HG03025 (cell line): Measurements from ENCODE around the gene INSC.

Source experiments
- ATAC-seq: cut with Tn5 transposase; IDR thresholded peaks from one replicate; pipeline ENCODE4 v1.9.1; 2021; ENCODE audit warnings: mild to moderate bottlenecking, moderate library complexity; ENCODE audit not compliant: unreplicated experiment, low FRiP score

The INSC gene

GRCh38 chr11:15145615-15146014 is 30.9 kb downstream of the INSC start:
- ATAC-seq: no peak

- ATAC-seq: no peak
Measured at GRCh38 chr11:15146271-15147003, 31.7 kb downstream of the INSC start.

GRCh38 chr11:15148169-15148568 is 33.4 kb downstream of the INSC start:
- ATAC-seq: no peak

- ATAC-seq: no peak
Measured at GRCh38 chr11:15149050-15149449, 34.3 kb downstream of the INSC start.

DNA sequence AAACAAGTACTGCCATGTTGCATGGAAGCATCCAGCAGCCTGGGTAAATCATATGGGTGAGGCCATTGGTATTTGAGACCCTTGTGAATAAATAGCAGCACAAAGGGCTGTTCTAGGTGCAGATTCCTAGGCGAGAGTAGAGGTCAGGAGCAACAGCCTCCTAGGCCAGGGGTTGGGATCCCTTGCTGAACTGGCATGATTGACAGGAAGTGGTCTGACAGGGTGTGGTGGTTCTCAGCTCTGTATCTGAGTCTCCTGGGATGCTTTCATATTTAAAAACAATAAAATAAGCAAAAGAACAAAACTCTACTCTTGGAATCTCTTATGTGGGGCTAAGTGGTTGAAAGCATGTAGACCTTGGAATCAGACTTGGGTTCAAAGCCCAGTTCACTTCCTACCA is 35.8 kb downstream of the INSC start:
- ATAC-seq: no peak

DNA sequence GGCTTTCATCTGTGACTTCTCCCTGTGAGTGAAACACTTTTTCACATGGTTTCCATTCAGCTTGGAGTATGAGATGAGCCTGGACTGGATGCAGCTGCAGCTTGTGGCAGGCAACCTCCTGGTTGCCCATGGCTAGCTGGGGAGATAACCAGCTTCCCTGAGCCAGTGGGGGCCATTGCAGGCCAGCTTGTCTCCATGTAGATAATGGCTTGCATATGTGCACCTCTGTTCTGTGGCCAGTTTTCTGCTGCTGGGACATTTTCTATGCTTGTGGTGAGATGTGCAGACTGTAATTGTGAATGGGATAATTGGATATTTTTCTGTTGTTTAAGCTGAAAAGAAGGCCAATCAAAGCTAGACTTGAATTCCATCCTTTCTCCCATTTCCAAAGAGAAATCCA is 38.5 kb downstream of the INSC start:
- no peak for ATAC-seq

DNA sequence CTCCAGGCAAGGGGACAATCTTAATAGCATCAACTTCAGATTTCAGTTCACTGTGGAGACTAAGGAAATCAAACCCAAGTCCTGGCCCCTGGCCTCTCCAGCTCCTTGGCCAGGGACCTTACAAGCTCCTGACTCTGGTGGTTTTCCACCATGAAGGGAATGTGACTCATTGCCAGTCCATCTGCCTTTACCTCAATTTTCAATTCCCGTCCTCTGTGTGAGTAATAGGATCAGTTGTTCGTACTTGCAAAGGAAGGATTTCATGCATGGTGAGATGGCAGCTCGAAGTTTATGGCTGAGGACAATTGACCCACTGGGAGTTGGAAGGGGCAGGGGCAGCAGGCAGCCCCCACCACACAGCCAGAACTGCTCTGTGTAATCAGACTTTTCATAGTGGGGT is 42.5 kb downstream of the INSC start:
- ATAC-seq: no peak

DNA sequence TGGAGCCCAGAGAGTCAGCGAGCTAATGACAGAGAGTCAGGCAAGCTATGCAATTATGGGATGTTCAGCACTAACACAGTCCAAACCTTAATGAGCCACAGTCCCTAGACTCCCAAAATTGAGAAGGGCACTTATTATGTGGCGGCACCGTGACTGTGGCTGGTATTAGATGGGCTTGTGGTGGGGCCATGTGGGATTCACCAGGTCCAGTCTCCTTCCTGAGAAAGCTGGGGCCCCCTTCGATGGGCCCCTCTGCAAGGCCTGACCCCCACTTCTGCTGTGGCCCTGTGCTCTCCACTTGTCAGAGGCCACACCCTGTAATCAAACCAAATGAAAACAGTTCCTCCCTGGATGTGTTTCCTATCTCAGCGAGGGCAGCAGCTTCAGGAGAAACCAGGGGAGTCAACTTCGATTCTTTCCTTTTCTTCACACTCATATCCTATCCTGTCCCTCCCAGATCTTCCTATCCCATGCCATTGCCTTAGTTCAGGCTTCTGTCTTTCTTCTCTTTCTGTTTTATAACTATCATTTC is 42.9 kb downstream of the INSC start:
- ATAC-seq: no peak

DNA sequence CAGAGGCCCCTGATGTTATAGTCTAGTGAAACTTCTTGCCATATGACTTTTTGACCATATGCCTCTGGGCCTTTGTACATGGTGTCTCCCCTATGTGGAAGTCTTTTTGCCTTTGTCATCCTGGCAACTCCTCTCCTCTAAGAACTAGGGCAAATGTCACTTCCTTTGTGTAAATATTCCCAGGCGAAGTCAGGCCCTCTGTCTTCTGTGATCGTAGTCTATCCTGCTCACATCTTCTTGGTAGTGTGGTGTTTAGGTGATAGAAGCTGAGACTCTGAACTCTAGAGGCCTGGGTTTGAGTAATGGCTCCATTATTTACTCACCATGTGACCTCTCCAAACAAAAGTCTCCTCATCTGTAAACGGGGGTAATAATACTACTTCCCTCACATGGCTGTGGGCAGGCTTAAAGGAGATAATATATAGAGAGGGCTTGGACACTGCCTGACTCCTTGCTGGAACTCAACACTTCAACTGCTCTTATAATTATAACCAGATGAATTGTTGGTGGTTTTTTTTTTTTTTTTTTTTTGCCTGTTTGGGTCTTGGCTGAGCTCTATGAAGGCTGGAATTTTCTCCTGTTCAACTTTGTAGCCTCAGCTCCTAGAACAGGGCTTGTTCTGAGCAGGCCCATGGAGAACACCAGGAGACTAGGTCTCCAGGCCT is 43.8 kb downstream of the INSC start:
- no peak for ATAC-seq

DNA sequence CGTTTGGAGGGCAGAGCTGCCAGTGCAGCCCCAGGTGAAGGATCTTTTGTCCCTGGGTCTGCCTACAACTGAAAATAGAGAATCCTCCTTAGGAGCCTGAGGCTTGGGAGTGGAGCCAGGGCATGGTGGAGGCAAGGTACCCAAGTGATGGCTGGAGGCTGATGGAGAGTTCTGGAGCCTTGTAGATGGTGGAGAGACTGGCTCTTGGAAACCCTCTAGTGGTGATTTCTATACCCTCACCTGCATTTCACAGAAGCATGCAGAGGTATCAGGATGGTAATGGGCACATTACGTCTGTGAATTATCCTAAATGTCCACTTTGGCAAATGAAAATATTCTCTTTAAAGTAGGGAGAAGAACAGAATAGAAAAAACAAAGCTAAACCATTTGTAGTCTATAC is 44.4 kb downstream of the INSC start:
- ATAC-seq: no peak

DNA sequence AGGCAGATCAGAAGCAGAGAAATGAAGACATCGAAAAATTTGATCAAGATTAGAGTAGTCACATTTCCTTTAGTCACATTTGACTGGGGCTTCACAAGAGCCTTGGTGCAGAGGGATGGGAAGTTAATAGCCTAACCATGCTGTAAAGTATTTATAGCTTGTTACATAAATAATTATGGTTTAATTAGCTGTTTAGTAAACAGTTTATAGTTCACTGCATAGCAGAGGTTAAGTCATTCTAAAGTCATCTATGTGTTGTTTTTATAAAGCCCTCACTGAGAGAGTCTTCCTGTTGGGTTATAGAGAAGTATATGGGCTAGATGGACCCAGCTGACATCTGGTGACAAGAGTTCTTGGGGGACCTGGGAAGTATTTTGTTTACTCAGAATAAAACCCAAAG is 47.1 kb downstream of the INSC start:
- no peak for ATAC-seq

- ATAC-seq: no peak
Measured at GRCh38 chr11:15163136-15163535, 48.4 kb downstream of the INSC start.

DNA sequence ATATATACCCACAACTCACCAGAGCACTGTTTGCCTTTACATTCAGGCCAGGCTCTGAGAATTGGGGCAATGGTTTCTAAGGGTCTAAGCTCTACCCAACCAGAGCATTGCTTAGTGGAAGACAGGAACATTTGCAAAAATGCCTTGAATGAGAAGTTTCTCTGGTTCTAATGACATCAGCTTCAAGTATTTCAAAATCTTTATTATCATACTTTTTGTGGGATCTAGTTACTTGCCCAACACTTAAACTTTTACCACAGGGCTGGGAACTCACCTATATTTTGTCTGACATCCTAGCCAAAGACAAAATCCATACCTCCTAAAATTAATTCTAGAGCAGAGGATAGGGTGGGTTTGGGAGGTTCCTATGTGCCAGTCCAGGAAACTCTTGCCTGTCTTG is 51.5 kb downstream of the INSC start:
- no peak for ATAC-seq

DNA sequence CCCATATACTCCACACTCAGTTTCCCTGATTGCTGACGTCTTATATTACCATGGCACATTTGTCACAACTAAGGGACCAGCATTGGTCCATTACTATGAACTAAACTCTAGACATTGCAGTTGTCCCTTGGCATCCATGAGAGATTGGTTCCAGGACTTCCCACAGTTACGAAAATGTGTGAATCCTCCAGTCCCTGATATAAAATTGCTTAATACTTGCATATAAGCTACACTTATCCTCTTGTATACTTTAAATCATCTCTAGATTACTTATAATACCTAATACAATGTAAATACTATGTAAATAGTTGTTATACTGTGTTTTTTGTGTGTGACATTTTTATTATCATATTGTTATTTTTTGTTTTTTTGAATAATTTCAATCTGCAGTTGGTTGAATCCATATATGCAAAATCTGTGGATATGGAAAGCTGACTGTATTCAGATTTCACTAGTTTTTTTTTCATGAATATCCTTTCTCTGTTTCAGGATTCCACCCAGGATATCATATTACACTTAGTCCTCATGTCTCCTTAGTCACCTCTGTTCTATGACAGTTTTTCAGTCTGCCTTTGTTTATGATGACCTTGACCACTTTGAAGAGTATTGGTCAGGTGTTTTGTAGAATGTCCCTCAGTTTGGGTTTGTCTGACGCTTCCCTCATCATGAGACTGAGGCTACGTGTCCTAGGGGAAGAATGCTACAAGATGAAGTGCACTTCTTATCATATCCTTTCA is 55.3 kb downstream of the INSC start:
- ATAC-seq: no peak

- ATAC-seq: no peak
Measured at GRCh38 chr11:15170698-15171097, 56.0 kb downstream of the INSC start.

DNA sequence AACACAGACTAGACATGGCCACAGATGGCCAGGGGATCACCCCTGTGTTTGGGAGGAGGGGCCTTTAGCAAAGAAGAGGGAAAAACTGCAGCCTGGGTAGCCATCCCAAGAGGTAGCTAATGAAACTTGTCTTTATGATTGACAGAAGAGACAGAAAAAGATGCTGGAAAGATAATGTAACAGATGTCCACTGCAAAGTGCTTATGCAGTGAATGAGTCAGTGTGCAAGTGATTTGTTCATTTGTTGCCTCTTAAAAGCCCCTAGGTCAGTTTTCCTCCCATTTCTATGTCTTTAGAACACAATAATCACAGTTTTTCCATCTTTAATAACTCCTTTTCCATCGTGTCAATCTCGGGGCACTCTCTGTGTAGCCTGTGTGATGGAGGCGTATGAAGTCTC is 57.2 kb downstream of the INSC start:
- no peak for ATAC-seq

DNA sequence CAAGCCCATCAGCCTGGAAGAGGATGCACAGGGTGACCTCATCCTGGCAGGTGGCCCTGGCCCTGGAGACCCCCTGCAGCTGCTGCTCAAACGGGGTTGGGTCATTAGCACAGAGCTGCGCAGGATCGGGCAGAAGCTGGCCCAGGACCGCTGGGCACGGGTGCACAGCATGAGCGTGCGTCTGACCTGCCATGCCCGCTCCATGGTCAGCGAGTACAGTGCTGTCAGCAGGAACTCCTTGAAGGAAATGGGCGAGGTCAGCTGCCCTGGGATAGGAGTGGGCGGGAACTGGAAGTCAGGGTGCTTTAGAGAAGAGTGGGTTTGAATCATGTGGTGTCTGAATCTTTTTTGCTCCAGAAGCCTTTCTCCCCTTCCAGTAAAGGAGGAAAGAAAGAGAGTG is 61.1 kb downstream of the INSC start:
- ATAC-seq: no peak

DNA sequence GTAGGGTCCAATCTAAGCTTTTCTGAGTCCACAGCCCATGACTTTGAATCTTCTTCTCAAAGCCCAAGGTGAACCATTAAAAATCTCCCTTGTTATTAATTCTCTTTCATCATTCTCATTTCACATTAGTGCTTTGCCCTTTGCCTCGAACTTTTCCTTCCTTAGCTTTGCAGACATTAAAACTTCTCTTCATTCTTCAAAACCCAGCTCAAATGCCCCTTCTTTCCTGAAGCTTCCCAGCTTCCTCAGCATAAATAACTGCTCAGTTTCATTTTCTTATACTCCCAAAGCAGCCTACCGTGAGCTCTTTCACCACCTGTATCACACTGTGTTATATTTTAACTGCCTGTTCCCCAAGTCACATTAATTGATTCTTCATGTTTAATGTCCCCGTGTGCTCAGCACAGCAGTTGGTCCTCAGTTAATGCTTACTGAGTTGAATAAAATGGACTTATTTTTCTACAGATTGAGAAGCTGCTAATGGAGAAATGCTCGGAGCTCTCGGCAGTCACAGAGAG is 62.0 kb downstream of the INSC start:
- ATAC-seq: no peak

GRCh38 chr11:15177491-15177890 is 62.8 kb downstream of the INSC start:
- ATAC-seq: no peak

DNA sequence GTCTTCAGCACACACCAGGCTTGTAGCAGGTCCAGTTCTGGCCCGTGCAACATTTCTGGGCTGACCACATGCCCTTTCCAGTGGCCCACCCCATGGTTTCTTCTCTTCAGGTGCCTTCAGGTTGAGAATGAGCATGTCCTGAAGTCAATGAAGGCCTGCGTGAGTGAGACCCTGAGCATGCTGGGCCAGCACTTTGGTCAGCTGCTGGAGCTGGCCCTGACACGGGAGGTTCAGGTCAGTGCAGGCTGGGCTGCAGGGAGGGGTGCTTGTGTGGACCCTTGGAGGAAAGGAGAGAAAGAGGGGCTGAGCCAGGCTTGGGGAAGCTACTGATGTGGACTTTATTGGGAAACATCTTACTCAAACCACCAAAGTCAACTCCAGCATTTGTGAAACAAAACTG is 63.5 kb downstream of the INSC start:
- ATAC-seq: no peak

- no peak for ATAC-seq
Measured at GRCh38 chr11:15179167-15179566, 64.4 kb downstream of the INSC start.
